CD4-positive, alpha-beta T cell (primary cell): ENCODE data around the gene RIPPLY1. TPM values are rescaled to one million over a fixed set of nuclear protein-coding genes. Genes with fewer than 3 reads are reported as not detected.

Experiments
- ATAC-seq: fragments of 200-7000 bp; cut with Tn5 transposase; one replicate; pipeline ENCODE4 v1.10.0; 2022; ENCODE audit warnings: mild to moderate bottlenecking; ENCODE audit not compliant: poor library complexity
- CTCF ChIA-PET: fragments of 350-600 bp; sonication (Branson Sonifier 250); formaldehyde crosslinking; loops from one replicate; lab custom pipeline; 2021; ENCODE audit warnings: antibody characterized with exemption, inconsistent platforms; lab: Charles Lee
- POLR2A ChIA-PET: fragments of 350-600 bp; sonication (Branson Sonifier 250); formaldehyde crosslinking; loops from one replicate; lab custom pipeline; 2021; ENCODE audit warnings: antibody characterized with exemption, inconsistent platforms; lab: Charles Lee
- DNase-seq, 14 experiments: peaks; one replicate each; pipeline ENCODE4 v3.0.0-alpha.2; 2013 to 2020; ENCODE audit warnings: mixed read lengths in 2 of 14
- H3K27ac ChIP-seq, 2 donors: one replicate each; pipeline versions ENCODE4 v1.5.1 to v1.7.0; 2013; ENCODE audit warnings: low read length in 2 of 2, low read depth in 1 of 2, mild to moderate bottlenecking in 1 of 2
- H3K27me3 ChIP-seq, 2 experiments: 1 replicate in 1 of 2; 2 replicates in 1 of 2; pipeline versions ENCODE4 v1.6.1 to v1.7.0; 2013; ENCODE audit warnings: low read length in 2 of 2, control low read depth in 1 of 2, mild to moderate bottlenecking in 1 of 2, moderate library complexity in 1 of 2; ENCODE audit not compliant: insufficient read depth in 2 of 2, control insufficient read depth in 1 of 2
- H3K36me3 ChIP-seq: one replicate; pipeline ENCODE4 v1.6.1; 2013; ENCODE audit warnings: low read length, control low read depth; ENCODE audit not compliant: insufficient read depth
- H3K4me1 ChIP-seq: one replicate; pipeline ENCODE4 v1.6.1; 2013; ENCODE audit warnings: low read length, control low read depth; ENCODE audit not compliant: insufficient read depth
- H3K4me3 ChIP-seq: one replicate; pipeline ENCODE4 v1.5.1; 2013; ENCODE audit warnings: mild to moderate bottlenecking, low read length, moderate library complexity
- H3K9me3 ChIP-seq, 2 experiments: 1 replicate in 1 of 2; 2 replicates in 1 of 2; pipeline versions ENCODE4 v1.6.1 to v1.7.0; 2013; ENCODE audit warnings: low read length in 2 of 2, mild to moderate bottlenecking in 2 of 2, control low read depth in 1 of 2, moderate library complexity in 1 of 2; ENCODE audit not compliant: control insufficient read depth in 1 of 2, insufficient read depth in 1 of 2
- H3K27ac Mint-ChIP-seq: one replicate; pipeline ENCODE4 v1.8.0; 2020; ENCODE audit warnings: mixed read lengths
- H3K27me3 Mint-ChIP-seq: one replicate; pipeline ENCODE4 v1.8.0; 2021; ENCODE audit warnings: mixed read lengths
- H3K36me3 Mint-ChIP-seq: one replicate; pipeline ENCODE4 v1.8.0; 2021; ENCODE audit warnings: low read depth, mixed read lengths
- H3K4me1 Mint-ChIP-seq: one replicate; pipeline ENCODE4 v1.8.0; 2021; ENCODE audit warnings: low read depth, mixed read lengths
- H3K4me3 Mint-ChIP-seq: one replicate; pipeline ENCODE4 v1.8.0; 2020; ENCODE audit warnings: mild to moderate bottlenecking, mixed read lengths
- H3K9me3 Mint-ChIP-seq: one replicate; pipeline ENCODE4 v1.8.0; 2020; ENCODE audit warnings: mixed read lengths
- CTCF ChIP-seq: fragments of 200-600 bp; IDR thresholded peaks from one replicate; pipeline ENCODE4 v1.8.0; 2022; ENCODE audit warnings: antibody characterized with exemption, mild to moderate bottlenecking
- intact Hi-C, 2 experiments: fragments of 100-400 bp; cut with DNase I in 1 of 2; cut with micrococcal nuclease in 1 of 2; formaldehyde crosslinking; loops; one replicate each; pipeline versions ENCODE4 v1.15.1 to v1.9.0; 2023 to 2025; cut with DNase I, micrococcal nuclease
- total RNA-seq, 174 experiments: library from RNA in 2 of 174; stranded (reverse) in 2 of 174; gene quantifications; one replicate each; pipeline ENCODE4 v1.2.3 and lab custom pipeline; 2021 to 2026

Gene RIPPLY1
- total RNA-seq, 2 experiments from 2014 or later = not detected

- no peak for TF ChIP-seq CTCF
- POLR2A ChIA-PET = no interaction called here
- no peak overlapping the region for H3K4me3 Mint-ChIP-seq
These were observed 1.3 kb downstream of the RIPPLY1 start for GRCh38 chrX:106901781-106902219.

GRCh38 chrX:106901341-106901740 lies 1.8 kb downstream of the RIPPLY1 start:
- POLR2A ChIA-PET = interaction anchor here (0.6 kb wide), 1 partner anchor 335 kb away, joined by 3 read pairs; no protein-coding TSS in a partner anchor
- intact Hi-C loops = no loop called here
- no peaks in the 10 kb centered on the region for H3K9me3 Mint-ChIP-seq
- H3K4me3 ChIP-seq = no peak overlapping the region
- H3K9me3 ChIP-seq = no peaks in the 10 kb centered on the region
- no peaks in the 10 kb centered on the region for H3K27me3 ChIP-seq
- no peaks in the 10 kb centered on the region for H3K4me1 Mint-ChIP-seq
- H3K27ac ChIP-seq = no peak overlapping the region
- DNase-seq (no peak), ATAC-seq (no peak)
- no peak for TF ChIP-seq CTCF
- CTCF ChIA-PET = no interaction called here
- no peak overlapping the region for H3K27ac Mint-ChIP-seq
- H3K36me3 Mint-ChIP-seq = no peaks in the 10 kb centered on the region
- no peaks in the 10 kb centered on the region for H3K27me3 Mint-ChIP-seq
- H3K36me3 ChIP-seq = no peaks in the 10 kb centered on the region
- H3K4me1 ChIP-seq = no peaks in the 10 kb centered on the region
- H3K4me3 Mint-ChIP-seq = no peak overlapping the region

More at GRCh38 chrX:106901781-106902219, 1.3 kb downstream of the RIPPLY1 start:
- Histone ChIP-seq H3K36me3 (no peaks in the 10 kb centered on the region), H3K27ac (no peak overlapping the region), H3K4me1 (no peaks in the 10 kb centered on the region), H3K9me3 (no peaks in the 10 kb centered on the region), H3K27me3 (no peaks in the 10 kb centered on the region), H3K4me3 (no peak overlapping the region)
- DNase-seq = no peak
- Mint-ChIP-seq H3K36me3 (no peaks in the 10 kb centered on the region), H3K9me3 (no peaks in the 10 kb centered on the region), H3K27ac (no peak overlapping the region), H3K4me1 (no peaks in the 10 kb centered on the region), H3K27me3 (no peaks in the 10 kb centered on the region)
- intact Hi-C loops = no loop called here
- ATAC-seq = no peak
- CTCF ChIA-PET = no interaction called here

GRCh38 chrX:106899841-106900240 lies 3.3 kb downstream of the RIPPLY1 start:
- H3K27me3 Mint-ChIP-seq = no peaks in the 10 kb centered on the region
- H3K4me1 Mint-ChIP-seq = no peaks in the 10 kb centered on the region

More at GRCh38 chrX:106899841-106900240, 3.3 kb downstream of the RIPPLY1 start:
- Histone ChIP-seq H3K27me3 (no peaks in the 10 kb centered on the region), H3K4me1 (no peaks in the 10 kb centered on the region), H3K36me3 (no peaks in the 10 kb centered on the region), H3K9me3 (no peaks in the 10 kb centered on the region), H3K4me3 (no peak overlapping the region), H3K27ac (no peak overlapping the region)
- ATAC-seq = no peak
- no peaks in the 10 kb centered on the region for H3K9me3 Mint-ChIP-seq
- no peak for TF ChIP-seq CTCF
- intact Hi-C loops = loop anchor here (5.0 to 10.0 kb wide), 4 partner anchors 535 to 1175 kb away; partner anchors contain the start of genes NCBP2L (in 1 of the 2) and TSC22D3 (in 1 of the 2)
- no peak overlapping the region for H3K27ac Mint-ChIP-seq
- CTCF ChIA-PET = no interaction called here
- POLR2A ChIA-PET = no interaction called here
- no peaks in the 10 kb centered on the region for H3K36me3 Mint-ChIP-seq
- no peak for DNase-seq
- H3K4me3 Mint-ChIP-seq = no peak overlapping the region
